ENCODE data around the gene TAC4. TPM values are rescaled to one million over a fixed set of nuclear protein-coding genes. Genes with fewer than 3 reads are reported as not detected.

TAC4 gene, protein sequence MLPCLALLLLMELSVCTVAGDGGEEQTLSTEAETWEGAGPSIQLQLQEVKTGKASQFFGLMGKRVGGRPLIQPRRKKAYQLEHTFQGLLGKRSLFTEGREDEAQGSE
- not detected in 2 replicates for total RNA-seq (2022)
- not detected for Bru-seq, nascent RNA
- BruChase-seq, experiment 1, labeled RNA remaining after a 6-hour chase, result not detected
- BruChase-seq, experiment 2, labeled RNA remaining after a 2-hour chase, result not detected
- long read RNA-seq, partial matches to known transcripts, result 11 of 18 reads
- long read RNA-seq, other reads (novel, unspliced or antisense), result 7 of 18 reads

DNA sequence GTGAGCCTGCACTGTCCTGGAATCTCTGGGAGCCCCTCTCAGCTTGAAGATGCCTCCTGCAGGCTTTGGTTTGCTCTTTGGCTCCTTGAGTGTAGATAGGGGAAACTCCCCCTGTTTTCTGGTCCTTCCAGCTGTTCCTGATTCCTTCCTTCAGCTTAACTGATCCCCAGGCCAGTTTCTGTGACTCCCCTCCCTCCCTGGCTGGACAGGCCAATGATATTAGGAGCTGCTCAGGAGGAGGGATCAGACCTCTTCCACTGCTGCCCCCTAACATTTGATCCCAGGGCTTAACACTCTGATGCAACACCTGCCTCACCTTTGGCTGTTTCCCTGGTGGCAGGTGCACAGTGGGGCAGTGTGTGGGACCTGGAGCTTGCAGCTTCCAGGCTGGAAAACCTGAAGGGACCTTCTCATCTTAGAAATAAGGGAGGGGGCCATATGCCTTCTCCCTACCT lies at the start of gene TAC4:
TSS of gene TAC4 (minus strand) at position 51 of the 455 bp plus-strand sequence. CDS start 52 bp downstream, outside the sequence.
- CTCF ChIA-PET, result no interaction called here
- intact Hi-C loops (cut with micrococcal nuclease; ENCODE audit: unreplicated experiment), result no loop called here
- Mint-ChIP-seq H3K4me3 (ENCODE audit: low read depth, unreplicated experiment) (no peak within 1 kb of the TSS), H3K27ac (ENCODE audit: unreplicated experiment) (no peak within 1 kb of the TSS), H3K4me1 (ENCODE audit: low read depth, unreplicated experiment) (no peaks in the 10 kb centered on the region), H3K36me3 (ENCODE audit: insufficient read depth, unreplicated experiment) (peaks cover 24% of the 10 kb centered on the region), H3K9me3 (ENCODE audit: low read depth, unreplicated experiment) (no peaks in the 10 kb centered on the region), H3K27me3 (ENCODE audit: unreplicated experiment) (peaks cover 27% of the 10 kb centered on the region)
- TF ChIP-seq, protein P1, sequence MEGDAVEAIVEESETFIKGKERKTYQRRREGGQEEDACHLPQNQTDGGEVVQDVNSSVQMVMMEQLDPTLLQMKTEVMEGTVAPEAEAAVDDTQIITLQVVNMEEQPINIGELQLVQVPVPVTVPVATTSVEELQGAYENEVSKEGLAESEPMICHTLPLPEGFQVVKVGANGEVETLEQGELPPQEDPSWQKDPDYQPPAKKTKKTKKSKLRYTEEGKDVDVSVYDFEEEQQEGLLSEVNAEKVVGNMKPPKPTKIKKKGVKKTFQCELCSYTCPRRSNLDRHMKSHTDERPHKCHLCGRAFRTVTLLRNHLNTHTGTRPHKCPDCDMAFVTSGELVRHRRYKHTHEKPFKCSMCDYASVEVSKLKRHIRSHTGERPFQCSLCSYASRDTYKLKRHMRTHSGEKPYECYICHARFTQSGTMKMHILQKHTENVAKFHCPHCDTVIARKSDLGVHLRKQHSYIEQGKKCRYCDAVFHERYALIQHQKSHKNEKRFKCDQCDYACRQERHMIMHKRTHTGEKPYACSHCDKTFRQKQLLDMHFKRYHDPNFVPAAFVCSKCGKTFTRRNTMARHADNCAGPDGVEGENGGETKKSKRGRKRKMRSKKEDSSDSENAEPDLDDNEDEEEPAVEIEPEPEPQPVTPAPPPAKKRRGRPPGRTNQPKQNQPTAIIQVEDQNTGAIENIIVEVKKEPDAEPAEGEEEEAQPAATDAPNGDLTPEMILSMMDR (IDR thresholded peaks at IDR 0.05; ENCODE audit: unreplicated experiment), result no peak
- BruUV-seq (replicated peaks), result no TSS peak
- no peak for DNase-seq

DNA sequence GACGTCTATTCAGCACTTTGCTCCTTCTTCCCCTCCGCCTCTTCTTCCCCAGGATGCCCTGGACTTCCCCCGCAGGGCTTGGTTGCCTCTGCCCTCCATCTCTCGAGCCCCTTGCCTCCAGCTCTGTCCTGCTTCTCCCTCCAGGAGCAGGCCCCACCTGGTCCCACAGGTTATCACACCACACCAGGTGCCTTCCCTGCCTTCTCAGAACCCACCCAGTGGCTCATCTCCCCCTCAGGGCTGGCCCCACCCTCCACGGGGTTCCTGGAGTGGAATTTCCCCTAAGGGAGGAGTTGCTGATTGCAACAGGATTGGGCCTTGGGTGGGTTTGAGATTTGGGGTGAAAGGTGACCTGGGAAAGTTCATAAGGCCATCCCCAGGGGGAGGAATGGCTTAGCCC lies 49.0 kb upstream of the TAC4 start:
- peaks cover 11% of the 10 kb centered on the region for H3K27me3 Mint-ChIP-seq (ENCODE audit: unreplicated experiment)
- H3K27ac Mint-ChIP-seq (ENCODE audit: unreplicated experiment), result no peak overlapping the region
- DNase-seq, result no peak
- CTCF ChIA-PET, result interaction anchor here (1.1 kb wide), 1 partner anchor 13 kb away, joined by 3 read pairs; no protein-coding TSS in a partner anchor
- H3K4me3 Mint-ChIP-seq (ENCODE audit: low read depth, unreplicated experiment), result no peak overlapping the region
- no peaks in the 10 kb centered on the region for H3K36me3 Mint-ChIP-seq (ENCODE audit: insufficient read depth, unreplicated experiment)
- H3K4me1 Mint-ChIP-seq (ENCODE audit: low read depth, unreplicated experiment), result peaks cover 18% of the 10 kb centered on the region
- BruUV-seq (replicated peaks), result no TSS peak
- intact Hi-C loops (cut with micrococcal nuclease; ENCODE audit: unreplicated experiment), result no loop called here
- no peaks in the 10 kb centered on the region for H3K9me3 Mint-ChIP-seq (ENCODE audit: low read depth, unreplicated experiment)
- TF ChIP-seq, protein P1 (IDR thresholded peaks at IDR 0.05; ENCODE audit: unreplicated experiment), result no peak

DNA sequence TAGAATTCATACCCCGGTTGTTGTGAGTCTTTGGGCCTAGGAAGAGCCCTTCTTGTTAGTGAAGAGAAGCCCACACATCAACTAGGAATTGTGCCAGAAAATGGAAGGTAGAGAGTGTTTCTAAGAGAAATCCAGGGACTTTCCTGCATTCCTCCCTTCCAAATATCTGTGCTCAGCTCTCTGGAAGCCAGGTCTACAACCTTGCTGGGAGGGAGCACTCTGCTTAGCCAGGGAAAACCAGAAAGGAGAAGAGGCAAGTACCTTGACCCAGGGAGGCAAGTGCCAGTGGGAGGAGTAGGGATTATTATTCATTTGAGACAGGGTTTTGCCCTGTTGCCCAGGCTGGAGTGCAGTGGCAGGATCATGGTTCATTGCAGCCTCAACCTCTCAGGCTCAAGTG lies 48.4 kb upstream of the TAC4 start:
- peaks cover 11% of the 10 kb centered on the region for H3K27me3 Mint-ChIP-seq (ENCODE audit: unreplicated experiment)
- H3K4me1 Mint-ChIP-seq (ENCODE audit: low read depth, unreplicated experiment), result peaks cover 20% of the 10 kb centered on the region
- H3K4me3 Mint-ChIP-seq (ENCODE audit: low read depth, unreplicated experiment), result no peak overlapping the region
- no peaks in the 10 kb centered on the region for H3K9me3 Mint-ChIP-seq (ENCODE audit: low read depth, unreplicated experiment)
- CTCF ChIA-PET, result interaction anchor here (1.1 kb wide), 1 partner anchor 14 kb away, joined by 3 read pairs; no protein-coding TSS in a partner anchor
- no peak for DNase-seq
- TF ChIP-seq, protein P1 (IDR thresholded peaks at IDR 0.05; ENCODE audit: unreplicated experiment), result no peak
- H3K36me3 Mint-ChIP-seq (ENCODE audit: insufficient read depth, unreplicated experiment), result no peaks in the 10 kb centered on the region
- intact Hi-C loops (cut with micrococcal nuclease; ENCODE audit: unreplicated experiment), result no loop called here
- H3K27ac Mint-ChIP-seq (ENCODE audit: unreplicated experiment), result no peak overlapping the region
- BruUV-seq (replicated peaks), result no TSS peak

DNA sequence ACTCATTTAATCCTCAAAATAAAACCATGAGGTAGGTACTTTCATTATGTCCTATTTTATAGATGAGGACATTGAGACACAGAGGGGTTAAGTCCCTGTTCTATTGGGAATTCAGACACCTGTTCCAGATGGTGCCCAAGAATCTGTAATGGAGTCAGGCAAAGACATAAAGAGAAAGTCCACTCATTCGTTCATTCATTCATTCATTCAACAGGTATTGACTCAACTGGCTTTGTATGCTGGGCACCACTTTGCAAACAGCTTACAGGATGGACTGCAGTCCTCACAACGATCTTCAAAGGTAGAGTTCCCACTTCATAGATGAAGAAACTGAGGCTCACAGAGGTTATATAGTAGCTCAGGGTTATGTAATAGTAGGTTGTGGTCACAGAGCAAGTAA lies 47.9 kb upstream of the TAC4 start:
- Mint-ChIP-seq H3K27me3 (ENCODE audit: unreplicated experiment) (peaks cover 11% of the 10 kb centered on the region), H3K36me3 (ENCODE audit: insufficient read depth, unreplicated experiment) (no peaks in the 10 kb centered on the region), H3K27ac (ENCODE audit: unreplicated experiment) (no peak overlapping the region), H3K4me1 (ENCODE audit: low read depth, unreplicated experiment) (peaks cover 24% of the 10 kb centered on the region), H3K4me3 (ENCODE audit: low read depth, unreplicated experiment) (no peak overlapping the region), H3K9me3 (ENCODE audit: low read depth, unreplicated experiment) (no peaks in the 10 kb centered on the region)
- no TSS peak for BruUV-seq (replicated peaks)
- CTCF ChIA-PET, result interaction anchor here (0.7 to 1.1 kb wide), 2 partner anchors 14 to 863 kb away, joined by 3 to 5 read pairs; no protein-coding TSS in a partner anchor
- TF ChIP-seq, protein P1 (IDR thresholded peaks at IDR 0.05; ENCODE audit: unreplicated experiment), result no peak
- intact Hi-C loops (cut with micrococcal nuclease; ENCODE audit: unreplicated experiment), result no loop called here
- DNase-seq, result no peak
